GM18519 (cell line): ENCODE data around the gene PPP4C.
"Not testable (repeated sequence)": the region's sequence is repeated elsewhere in the genome, so short reads cannot be mapped to it uniquely, and the experiment has no call there.

Experiments
- ATAC-seq: cut with Tn5 transposase; IDR thresholded peaks from one replicate; pipeline ENCODE4 v1.9.1; 2021; ENCODE audit warnings: mild to moderate bottlenecking, moderate library complexity; ENCODE audit not compliant: unreplicated experiment, low FRiP score

Gene PPP4C

GRCh38 chr16:30095166-30096078 is 19.6 kb downstream of the PPP4C start:
- no peak for ATAC-seq

DNA sequence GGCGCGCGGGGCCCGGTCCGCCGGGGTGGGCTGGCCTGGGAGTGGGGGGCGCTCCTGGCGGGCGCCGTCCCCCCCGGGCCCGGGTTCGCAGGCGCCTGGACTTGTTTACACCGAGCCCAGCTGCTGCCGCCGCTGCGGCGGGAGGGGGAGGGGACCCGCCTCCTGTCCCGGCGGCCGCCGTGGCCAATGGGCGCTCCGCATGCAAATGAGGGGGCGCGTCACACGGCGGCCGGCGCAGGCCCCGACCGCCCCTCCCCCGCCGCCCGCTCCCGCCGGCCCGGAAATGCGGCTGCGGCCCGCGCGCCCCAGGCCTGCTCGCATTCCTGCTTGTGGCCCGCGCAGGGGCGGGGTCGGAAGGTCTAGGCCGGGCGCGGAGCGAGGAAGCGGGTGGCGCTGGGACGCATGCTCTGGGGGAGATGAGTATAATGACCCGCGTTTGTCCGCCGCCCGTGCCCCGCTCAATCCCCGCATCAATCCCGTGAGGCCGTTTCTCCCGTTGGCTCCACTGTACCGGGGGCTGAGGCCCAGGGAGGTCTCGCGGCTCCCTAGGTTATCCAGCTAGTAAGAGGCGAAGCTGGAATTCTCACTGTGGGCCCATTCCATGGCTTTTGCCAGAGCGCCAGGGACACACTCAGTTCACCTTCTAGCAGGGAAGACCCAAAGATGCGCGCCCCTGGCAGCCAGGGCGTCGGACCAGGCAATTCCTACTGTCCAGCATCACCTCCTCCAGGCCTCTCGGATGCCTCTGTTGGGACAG is 20.5 kb downstream of the PPP4C start, which contains the start of gene YPEL3:
Gene YPEL3 (minus strand): TSS at position 109 of the 757 bp plus-strand sequence. CDS start 731 bp downstream, outside the sequence.
- peak; percentile 34 for ATAC-seq

DNA sequence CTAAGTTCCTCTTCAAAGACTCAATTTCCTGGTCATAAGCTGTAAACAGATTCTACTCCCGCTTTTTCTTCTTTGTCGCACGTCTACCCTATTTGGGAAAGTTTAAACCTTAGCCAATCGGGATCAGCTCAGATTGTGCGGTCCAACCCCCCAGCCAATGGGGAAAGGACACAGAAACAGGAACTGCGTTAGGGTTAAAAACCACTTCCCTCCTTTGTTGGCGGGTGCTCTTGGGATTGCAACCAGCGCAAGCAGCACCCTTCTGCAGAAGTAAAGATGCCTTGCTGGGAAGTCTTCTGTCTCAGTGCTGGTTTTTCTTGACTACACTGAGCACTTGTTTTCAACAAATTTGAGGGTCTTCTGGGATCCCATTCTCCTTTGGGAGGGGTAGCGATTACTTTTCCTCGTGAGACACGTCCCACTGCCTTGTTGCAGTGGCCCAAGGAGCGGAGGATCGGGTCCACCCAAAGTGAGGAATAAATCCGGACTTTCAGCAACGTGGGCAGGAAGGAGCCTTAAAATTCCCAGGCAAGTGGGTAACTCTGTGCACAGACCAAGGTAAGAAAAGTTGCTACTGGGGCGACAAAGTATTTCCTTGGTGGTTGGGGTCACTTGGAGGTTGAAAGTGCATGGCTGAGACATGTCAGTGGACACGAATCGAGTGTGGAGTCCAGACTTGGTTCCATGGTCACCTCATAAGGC is 21.2 kb downstream of the PPP4C start:
- no peak for ATAC-seq

DNA sequence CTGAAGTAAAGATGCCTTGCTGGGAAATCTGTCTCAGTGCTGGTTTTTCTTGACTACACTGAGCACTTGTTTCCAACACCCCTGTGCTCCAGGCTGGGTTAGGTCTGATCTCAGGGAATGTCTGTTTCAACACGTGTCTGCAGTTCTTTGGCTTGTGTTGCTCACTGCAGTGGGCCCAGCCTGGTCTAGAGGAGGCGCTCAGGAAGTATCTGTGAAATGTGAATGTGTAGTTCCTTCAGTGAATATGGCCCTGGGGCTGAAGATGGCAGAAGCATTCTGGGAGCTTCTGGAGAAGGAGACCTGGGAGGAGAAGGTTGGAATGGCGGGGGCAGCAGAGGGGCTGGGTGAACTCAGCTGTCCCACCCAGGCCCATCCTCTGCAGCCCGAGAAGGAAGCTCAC is 28.3 kb downstream of the PPP4C start:
- no peak for ATAC-seq

DNA sequence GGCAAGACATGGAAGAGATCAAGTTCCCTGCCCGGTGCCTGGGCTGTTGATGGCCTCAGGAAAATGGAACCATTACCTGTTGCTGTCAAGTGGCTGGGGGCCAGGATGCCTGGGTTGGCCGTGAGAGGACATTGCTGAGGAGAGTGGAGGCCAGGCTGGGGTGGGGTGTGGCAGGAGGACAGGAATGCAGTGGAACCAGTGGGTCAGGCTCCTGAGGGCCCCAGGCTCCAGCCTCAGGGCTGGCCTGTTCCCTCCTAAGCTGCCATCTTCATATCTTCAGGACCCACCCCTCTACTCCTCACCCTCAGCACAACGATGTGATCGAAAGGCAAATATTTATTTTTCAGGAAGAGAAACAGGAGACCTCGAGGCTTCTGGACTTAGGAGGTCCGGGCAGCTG is 28.7 kb downstream of the PPP4C start:
- ATAC-seq, result no peak

GRCh38 chr16:30108059-30108850 is 32.5 kb downstream of the PPP4C start:
- ATAC-seq, result no peak

DNA sequence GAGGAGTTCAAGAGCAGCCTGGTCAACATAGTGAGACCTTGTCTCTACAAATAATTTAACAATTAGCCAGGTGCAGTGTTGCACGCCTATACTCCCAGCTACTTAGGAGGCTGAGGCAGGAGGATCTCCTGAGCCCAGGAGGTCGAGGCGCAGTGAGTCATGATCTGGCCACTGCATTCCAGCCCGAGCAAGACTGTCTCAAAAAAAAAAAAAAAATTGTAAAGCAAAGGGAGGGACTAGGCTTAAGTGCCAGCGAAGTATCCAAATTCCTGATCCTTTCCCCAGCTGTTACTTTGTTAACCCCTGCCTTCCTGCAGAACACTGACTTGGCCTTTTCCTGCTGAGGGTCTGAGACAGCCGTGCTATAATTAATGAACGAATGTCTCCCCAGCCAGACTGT is 34.9 kb downstream of the PPP4C start:
- ATAC-seq, result no peak

DNA sequence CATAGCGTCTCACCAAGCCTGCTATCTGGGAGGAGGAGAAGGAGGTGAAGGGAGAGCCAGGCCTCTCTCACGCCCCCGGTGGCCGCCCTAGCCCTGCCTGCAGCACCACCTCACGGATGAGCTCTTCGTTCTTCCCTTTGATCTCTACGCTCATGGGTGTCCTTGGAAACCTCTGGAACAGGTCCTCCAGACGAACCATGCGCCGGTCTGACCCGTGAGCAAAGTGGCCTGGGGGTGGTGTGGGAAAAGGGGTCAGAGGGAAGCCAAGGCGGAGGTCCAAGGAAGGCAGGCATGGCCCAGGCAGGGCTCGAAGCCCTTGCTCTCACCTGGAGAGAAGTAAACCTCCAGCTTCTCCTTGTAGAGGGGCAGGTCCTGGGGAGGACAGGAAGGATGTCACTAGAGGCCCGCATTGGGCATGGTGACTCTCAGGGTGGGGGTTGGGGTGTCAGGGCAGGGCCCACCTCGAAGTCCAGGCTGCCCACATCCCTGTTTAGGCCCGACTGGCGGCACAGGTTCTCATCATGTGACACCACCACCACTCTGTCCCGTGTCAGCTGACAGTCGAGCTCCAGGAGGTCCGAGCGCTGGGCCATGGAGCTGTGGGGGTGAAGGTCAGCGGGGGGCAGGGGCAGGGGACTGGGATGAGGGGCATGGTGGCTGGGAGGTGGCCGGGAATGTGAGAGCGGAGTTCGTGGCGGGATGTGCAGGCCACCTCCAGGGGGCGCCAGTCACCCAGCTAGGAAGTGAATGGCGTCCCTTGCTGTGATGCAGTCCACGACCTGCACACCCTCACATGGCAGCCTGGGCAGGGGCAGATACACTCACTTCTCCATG is 36.6 kb downstream of the PPP4C start:
- no peak for ATAC-seq

DNA sequence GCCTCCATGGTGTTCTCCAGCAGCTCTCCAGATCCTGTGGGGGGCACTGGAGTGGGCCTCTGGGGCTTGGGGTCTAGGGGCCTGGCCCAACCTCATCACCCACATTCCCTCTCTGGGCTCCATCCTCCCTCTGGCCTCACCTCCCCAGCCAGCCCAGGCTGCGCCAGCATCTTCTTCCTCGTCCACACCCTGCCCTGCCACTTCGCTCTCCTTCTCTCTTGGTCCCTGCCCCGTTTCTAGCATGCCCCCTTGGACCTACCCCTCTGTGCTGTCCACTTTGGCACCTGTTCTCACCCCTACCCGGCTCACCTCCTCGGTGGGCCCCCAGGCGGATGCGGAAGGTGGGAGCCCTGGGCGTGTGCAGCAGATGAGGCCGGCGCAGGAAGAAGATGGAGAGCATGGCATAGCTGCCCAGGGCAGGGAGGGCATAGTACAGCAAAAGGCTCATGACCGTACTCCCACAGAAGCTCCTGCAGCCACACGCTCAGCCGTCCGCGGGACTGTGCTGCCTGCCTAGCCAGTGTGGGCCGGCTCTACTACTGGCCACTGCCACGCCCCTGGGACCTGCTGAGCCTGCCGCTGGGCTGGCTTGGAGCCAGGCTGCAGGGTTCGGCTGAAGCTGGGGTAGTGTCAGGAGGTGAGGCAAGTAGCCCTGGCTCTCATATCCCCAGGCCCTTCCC is 37.4 kb downstream of the PPP4C start, which contains the start of gene GDPD3:
Gene GDPD3 (minus strand): TSS at position 507 of the 680 bp plus-strand sequence. CDS start 59 bp downstream, at position 448.
- no peak for ATAC-seq

GRCh38 chr16:30113711-30114333 is 38.0 kb downstream of the PPP4C start:
- no peak for ATAC-seq

GRCh38 chr16:30114411-30114810 is 38.6 kb downstream of the PPP4C start:
- no peak for ATAC-seq

DNA sequence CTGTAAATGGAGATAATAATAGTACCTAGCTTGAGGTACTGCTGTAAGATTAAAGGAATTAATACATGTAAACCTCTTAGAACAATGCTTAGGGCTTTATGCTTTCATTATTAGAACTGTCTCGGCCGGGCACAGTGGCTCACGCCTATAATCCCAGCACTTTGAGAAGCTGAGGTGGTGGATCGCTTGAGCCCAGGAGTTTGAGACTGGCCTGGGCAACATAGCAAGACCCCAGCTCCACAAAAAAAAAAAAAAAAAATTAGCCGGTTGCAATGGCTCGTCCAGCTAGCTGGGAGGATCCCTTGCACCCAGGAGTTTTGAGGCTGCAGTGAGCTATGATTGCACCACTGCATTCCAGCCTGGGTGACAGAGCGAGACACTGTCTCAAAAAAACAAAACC is 39.0 kb downstream of the PPP4C start:
- not testable (repeated sequence) for ATAC-seq

DNA sequence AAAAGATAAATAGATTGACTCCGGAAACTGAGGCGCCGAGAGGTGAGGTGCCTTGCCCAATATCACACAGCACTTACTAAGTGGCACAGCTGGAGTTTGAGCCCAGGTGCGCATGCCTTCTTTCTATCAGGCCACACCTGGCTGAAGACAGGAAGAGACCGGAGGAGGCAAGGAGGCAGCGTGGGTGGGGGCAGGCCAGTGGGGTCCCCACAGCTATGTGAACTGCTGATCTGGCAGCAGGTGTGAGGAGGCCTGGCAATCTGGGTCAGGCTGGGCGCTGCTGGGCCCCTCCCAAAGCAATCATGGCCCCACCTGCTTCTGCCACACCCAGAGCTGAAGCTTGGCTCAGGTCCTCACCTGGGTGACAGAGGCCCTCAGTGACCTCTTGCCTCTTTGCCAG is 39.4 kb downstream of the PPP4C start:
- no peak for ATAC-seq

GRCh38 chr16:30116291-30117207 is 40.8 kb downstream of the PPP4C start:
- no peak for ATAC-seq

GRCh38 chr16:30117768-30118167 is 42.0 kb downstream of the PPP4C start:
- no peak for ATAC-seq

DNA sequence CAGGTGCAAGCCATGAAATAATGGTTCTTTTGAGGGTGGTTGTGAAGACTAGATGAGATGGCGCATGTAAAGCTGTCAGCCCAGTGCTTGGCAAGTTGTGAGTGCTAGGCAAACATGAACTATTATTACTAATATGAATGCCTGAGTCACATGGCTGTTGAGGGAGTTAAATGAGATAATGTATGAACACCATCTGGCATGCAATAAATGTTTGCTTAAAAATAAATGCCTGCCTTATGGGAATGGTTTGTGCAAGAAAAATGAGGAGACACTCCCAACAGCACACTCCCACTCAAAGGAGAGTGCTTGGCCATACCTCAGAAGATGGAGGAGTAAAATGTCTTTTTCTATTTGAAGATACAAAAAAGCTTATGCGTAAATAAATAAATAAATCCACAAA is 43.6 kb downstream of the PPP4C start:
- ATAC-seq, result no peak
